GM18520 (cell line): ENCODE measurements around the gene PARP8.
A peak's percentile ranks its signal among the peaks of the same experiment; 100 is the strongest.

Source experiments
- ATAC-seq: cut with Tn5 transposase; IDR thresholded peaks from one replicate; pipeline ENCODE4 v1.9.1; 2021; ENCODE audit not compliant: unreplicated experiment

PARP8 gene

DNA sequence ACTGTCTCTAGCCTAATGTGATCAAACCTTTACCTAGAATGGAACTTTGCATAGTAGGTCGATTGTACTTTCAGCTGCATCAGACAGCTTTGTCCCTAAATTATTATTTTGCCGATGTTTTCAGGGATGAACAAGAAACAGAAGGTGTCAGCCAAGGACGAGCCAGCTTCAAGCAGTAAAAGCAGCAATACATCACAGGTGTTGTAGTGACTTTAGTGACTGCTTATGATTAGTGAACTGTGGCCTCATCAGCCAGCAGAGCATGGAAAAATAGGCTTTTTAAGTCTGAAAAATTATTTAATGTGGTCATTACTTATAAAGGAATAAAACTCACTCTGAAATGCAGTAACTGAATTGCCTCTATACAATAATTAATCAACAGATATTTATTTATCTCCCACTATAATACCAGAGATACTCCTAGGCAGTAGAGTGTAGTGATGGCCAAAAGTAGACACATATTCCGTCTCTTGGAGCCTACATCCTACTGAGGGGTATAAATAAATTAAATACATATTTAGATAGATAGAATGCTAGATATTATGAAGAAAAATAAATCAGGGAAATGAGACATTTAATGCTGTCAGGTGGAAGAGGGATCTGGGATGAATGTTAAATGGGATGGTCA, 166.3 kb downstream of the PARP8 start:
- no peak for ATAC-seq

DNA sequence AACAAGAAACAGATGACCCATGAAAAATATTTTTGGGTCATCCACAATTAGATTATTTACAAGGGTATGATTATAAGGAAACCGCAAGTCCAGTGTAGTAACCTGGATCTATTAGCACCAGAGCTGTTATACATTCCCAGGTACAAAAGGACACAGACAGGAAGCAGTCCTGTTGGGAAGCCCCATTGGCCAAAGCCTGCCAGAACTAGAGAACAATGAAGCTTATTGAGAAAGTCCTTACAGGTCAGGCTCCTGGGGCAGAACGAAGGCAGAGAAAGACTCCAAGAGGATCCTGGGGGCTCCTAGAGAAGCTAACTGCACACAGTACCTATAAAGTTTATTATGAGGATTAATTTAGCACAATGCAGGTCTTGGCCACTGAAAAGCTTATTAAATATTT, 169.9 kb downstream of the PARP8 start:
- ATAC-seq = no peak

- no peak for ATAC-seq
Measured at GRCh38 chr5:50839472-50839871, 173.0 kb downstream of the PARP8 start.

- ATAC-seq = no peak
Measured at GRCh38 chr5:50843091-50843490, 176.7 kb downstream of the PARP8 start.

DNA sequence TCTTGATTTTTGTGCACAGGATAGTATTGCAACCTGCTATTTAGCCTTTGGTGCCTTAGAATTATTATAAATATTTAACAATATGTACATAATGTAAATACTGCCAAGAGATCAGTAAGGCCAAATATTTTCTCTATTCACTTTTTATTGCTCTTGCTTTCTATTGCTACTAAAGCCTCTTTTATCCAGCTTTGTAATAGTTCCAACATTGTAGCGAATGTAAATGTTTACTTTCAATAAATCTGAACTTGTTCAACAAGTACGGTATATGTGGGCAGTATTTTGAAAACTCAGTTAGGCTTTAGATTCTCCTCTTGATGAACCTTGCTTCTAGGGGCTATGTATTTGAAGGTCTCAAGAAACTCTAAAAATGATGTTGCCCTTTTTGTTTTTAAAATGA, 179.8 kb downstream of the PARP8 start:
- ATAC-seq = no peak

DNA sequence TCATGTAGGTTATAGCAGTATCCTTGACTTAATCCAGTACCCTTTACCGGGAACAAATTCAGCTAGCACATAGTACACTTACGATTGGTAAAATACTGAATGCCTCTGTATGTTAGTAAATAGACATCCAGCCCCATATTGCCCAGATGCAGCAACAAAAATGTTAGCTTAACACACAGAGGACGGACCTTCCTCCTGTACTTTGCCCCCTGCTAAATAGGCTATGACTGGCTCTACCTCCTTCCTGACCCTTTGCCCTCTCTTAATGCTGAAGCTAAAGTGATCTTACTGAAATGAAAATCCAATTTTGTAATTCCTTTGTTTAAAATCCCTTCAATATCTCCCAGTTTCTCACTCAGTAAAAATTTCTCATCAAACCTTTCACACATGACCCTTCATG, 183.1 kb downstream of the PARP8 start:
- no peak for ATAC-seq

DNA sequence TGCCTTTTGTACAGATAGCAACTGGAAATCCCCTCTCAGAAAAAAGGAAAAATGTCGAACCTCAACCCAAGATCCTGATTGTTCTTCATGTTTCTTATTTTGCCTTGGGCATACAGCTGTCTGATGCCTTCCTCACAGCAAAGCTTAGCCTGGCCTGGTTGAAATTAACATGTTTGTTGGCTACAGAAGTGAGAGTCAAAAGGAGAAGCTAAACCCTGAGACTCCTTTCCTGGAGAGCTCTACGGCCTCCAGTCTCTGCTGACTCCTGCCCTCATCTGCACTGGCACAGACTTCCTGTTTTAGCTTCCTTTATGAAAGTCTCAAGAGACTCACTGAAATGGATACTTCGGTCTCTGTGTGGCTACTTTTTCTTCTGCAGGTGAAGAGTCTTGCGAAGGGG, 186.7 kb downstream of the PARP8 start:
- peak; percentile 51 for ATAC-seq

DNA sequence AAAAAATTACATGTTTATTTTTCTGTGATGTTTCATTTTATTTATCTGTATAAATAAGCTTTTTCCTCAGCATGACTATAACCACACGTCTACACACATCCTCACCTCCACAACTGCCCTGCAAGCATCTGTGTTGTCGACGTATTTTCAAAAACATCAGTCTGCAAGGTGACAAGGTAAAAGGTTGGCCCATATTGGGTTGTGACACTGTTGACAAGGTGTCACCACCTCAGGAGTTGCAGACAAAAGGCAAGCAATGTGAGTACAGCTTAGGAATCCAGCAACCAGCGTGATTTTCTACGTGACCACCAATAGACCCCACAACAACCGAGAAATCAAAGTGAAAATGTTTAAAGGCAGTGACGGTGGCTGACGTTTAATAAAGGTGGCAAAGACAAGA, 187.6 kb downstream of the PARP8 start:
- ATAC-seq = no peak

DNA sequence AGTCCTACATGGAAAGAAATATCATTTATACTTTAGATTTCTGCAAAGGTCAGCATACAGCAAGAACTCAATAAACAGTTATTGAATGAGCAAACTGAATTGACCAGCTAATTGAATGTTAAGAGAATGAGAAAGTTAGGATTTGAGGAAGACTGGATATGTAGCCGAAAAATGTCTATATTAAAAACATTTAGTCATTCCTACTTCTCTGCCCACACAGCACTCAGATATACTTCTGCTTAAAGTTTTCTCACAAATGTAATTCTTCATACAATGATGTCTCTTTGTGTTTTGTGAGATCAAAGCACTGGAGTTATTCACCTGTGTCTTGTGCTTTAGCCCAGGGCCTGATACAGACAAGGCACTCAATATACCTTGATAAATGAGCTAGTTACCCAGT, 188.6 kb downstream of the PARP8 start:
- ATAC-seq = no peak

GRCh38 chr5:50856401-50857119, 190.1 kb downstream of the PARP8 start:
- peak; percentile 58 for ATAC-seq

- ATAC-seq = no peak
Measured at GRCh38 chr5:50863534-50864170, 197.2 kb downstream of the PARP8 start.

DNA sequence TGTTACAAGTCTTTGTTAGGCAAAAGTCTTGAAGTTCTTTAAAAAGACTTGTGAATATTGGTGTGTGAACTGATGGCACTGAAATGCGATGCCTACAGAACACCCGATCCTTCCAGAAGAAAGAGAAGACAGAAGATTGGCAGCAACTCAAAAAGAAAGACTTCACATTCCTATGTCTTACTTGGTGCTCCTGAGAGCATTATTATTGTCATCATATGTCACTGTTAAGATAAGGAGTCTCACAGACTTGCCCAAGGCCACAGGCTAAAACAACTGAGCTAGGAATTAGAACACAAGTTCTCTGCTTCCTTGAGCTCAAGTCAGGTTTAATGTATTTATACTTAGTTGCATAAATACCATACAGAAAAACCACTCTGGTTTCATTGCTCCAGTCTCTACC, 198.0 kb downstream of the PARP8 start:
- ATAC-seq = no peak

GRCh38 chr5:50866415-50866814, 200.0 kb downstream of the PARP8 start:
- ATAC-seq = no peak

DNA sequence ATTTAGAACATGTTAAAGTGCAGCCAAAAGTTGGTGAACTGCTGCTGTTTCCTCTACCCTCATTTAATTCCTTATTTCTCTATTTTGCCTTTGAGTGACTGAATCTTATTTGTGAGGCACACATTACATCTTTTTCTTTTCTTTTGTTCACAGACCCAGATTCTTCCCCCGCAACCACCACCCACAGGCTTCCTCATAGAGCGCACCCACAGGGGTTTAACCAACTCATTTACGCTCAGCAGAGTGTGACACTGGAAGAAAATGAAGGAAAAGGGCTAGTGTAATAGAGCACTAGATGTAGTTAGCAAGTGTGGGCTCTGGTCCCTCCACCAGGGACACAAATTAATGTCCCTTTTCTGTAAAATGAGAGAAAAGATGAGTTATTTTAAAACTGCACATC, 200.7 kb downstream of the PARP8 start:
- no peak for ATAC-seq

DNA sequence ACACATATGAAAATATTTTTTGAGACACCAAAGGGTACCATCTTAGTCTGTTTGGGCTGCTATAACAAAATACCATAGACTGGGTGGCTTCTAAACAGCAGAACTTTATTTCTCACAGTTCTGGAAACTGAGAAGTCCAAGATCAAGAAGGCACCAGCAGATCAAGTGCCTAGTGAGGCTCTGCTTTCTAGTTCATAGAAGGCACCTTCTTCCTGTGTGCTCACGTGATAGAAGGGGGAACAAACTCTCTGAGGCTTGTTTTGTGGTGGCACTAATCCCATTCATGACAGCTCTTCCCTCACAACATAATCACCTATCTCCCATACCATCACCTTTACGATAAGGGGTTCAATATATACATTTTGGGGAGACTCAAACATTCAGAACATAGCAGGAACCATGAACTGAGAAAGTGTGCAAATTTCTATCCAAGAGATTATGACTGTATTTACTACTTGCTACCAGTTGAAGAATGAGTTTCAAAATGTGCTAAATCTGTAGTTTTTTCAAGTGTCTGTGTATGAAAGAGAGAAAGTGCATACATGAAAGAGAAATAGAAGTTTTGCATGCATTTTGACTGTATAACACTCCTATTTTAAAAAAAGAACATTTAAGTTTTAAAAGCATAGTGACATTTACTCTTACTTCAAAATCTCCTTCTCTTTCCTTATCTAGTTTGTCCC, 207.3 kb downstream of the PARP8 start:
- no peak for ATAC-seq

GRCh38 chr5:50874306-50875001, 208.0 kb downstream of the PARP8 start:
- ATAC-seq = no peak

- ATAC-seq = no peak
Measured at GRCh38 chr5:50875002-50875344, 208.5 kb downstream of the PARP8 start.

GRCh38 chr5:50878470-50878869, 212.0 kb downstream of the PARP8 start:
- no peak for ATAC-seq

- no peak for ATAC-seq
Measured at GRCh38 chr5:50881407-50881806, 215.0 kb downstream of the PARP8 start.

DNA sequence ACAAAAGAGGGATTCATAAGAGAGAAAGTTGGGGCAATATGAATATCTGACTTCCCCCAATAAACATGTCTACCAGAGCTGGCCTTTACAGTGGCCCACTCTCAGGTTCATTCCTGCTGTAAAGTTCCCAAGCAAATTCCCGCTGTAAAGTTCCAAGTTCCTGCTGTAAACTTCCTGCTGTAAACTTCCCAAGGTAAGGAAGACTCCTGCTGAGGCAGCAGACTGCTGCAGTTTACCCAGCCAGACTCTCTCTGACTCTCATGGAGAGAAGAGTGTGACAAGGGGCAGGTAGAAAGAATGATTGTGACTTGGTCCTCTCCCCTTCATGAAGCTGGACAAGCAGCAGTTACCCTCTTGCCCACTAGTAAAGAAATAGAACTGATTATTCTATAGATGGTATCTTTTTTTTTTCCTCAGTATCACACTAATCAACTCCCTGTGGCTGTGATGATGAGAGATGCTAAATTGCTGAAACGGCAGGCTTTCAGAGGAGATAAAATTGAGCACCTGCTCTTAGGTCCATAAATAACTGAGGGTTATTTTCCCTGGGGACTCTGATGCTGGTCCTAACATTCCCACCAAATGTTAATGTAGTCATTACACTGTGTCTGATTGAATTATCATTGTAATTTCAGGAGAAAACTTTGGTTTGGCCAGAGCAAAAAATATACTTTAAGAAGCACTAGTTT, 220.4 kb downstream of the PARP8 start:
- ATAC-seq = no peak
